ENCODE results near the gene ANGPTL4. TPM values are rescaled to one million over a fixed set of nuclear protein-coding genes. Genes with fewer than 3 reads are reported as not detected.

Gene ANGPTL4
- total and polyA plus RNA-seq, 2 of the 13 experiments (the other 11 are each of a cell fraction or from before 2014, with no cell fraction given): 0.80 to 21.7 TPM

DNA sequence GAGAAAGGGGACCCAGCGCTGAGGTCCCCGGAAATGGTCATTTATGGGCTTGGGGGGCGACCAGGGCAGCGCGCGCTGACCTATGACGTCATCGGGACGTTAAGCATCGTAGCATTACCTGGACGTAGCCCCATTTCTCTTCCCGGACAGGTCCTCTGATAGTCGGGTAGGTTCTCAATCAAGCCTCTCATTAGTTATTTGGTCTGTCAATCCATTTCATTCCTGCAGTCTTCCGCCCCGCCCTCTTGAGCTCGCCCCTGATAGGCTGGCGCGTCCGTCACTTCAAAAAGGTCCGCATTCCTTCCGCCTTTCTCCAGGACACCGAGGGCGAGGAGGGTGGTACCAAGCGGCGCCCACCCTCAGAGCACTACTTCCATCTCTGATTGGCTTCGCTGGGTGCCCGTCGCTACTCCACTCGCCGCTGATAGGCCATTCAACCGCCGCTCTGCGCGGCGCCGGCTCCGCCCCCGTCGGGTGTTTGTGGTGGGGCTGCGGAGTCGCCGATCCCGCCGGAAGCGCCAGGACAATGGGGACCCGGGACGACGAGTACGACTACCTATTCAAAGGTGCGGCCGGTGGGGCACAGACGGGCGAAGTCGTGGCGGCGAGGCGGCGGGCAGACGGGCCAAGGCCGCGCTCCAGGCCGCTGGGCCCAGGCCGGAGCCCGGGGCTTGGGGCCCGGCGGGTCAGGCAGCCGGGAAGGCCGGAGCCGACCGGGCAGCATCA lies 26.1 kb downstream of the ANGPTL4 start, which contains the start of gene RAB11B (continued):
- TF ChIP-seq, protein P1, sequence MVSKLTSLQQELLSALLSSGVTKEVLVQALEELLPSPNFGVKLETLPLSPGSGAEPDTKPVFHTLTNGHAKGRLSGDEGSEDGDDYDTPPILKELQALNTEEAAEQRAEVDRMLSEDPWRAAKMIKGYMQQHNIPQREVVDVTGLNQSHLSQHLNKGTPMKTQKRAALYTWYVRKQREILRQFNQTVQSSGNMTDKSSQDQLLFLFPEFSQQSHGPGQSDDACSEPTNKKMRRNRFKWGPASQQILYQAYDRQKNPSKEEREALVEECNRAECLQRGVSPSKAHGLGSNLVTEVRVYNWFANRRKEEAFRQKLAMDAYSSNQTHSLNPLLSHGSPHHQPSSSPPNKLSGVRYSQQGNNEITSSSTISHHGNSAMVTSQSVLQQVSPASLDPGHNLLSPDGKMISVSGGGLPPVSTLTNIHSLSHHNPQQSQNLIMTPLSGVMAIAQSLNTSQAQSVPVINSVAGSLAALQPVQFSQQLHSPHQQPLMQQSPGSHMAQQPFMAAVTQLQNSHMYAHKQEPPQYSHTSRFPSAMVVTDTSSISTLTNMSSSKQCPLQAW (CRISPR knock-in tag; IDR thresholded peaks at IDR 0.05): peak; percentile 54; the same call in 1 of the 2 replicates
- TF ChIP-seq PAF1 (CRISPR knock-in tag; IDR thresholded peaks at IDR 0.05) (no peak), ZNF83 (CRISPR knock-in tag; IDR thresholded peaks at IDR 0.05; ENCODE audit: borderline replicate concordance) (no peak), RNF2 (conservative IDR thresholded peaks at IDR 0.05; ENCODE audit: low read depth) (no peak), NR2F1 (CRISPR knock-in tag; IDR thresholded peaks at IDR 0.05) (peak in 1 of 2 experiments; percentile 40; a peak in 1 of 4 replicates), YEATS4 (CRISPR knock-in tag; IDR thresholded peaks at IDR 0.05; ENCODE audit: borderline replicate concordance) (peak; percentile 90), ZFP36L1 (CRISPR knock-in tag; IDR thresholded peaks at IDR 0.05) (peak; percentile 74; the same call in 1 of the 2 replicates), ZNF660 (CRISPR knock-in tag; IDR thresholded peaks at IDR 0.05; ENCODE audit: borderline replicate concordance, low read depth) (no peak), ZNF230 (CRISPR knock-in tag; IDR thresholded peaks at IDR 0.05) (peak; percentile 66; the same call in 1 of the 2 replicates), SNAPC4 (CRISPR knock-in tag; IDR thresholded peaks at IDR 0.05) (no peak), ERF (CRISPR knock-in tag; IDR thresholded peaks at IDR 0.05) (no peak; the same call in 1 of the 2 replicates), ATM (IDR thresholded peaks at IDR 0.05; ENCODE audit: borderline replicate concordance) (no peak), CBX2 (IDR thresholded peaks at IDR 0.05; ENCODE audit: low read depth, low read length) (no peak), CBX2 (CRISPR knock-in tag; IDR thresholded peaks at IDR 0.05; ENCODE audit: low read depth) (no peak), NR2C2 (CRISPR knock-in tag; IDR thresholded peaks at IDR 0.05; ENCODE audit: borderline replicate concordance) (peak; percentile 79), SP2 (CRISPR knock-in tag; IDR thresholded peaks at IDR 0.05) (peak; percentile 99), ZNF441 (CRISPR knock-in tag; IDR thresholded peaks at IDR 0.05; ENCODE audit: borderline replicate concordance) (peak; percentile 59; the same call in 1 of the 2 replicates), ARNT2 (CRISPR knock-in tag; IDR thresholded peaks at IDR 0.05; ENCODE audit: low read depth) (peak; percentile 42; the same call in 1 of the 2 replicates), MYC (CRISPR knock-in tag; IDR thresholded peaks at IDR 0.05; ENCODE audit: borderline replicate concordance) (no peak), ZNF354B (CRISPR knock-in tag; IDR thresholded peaks at IDR 0.05) (no peak), MXI1 (IDR thresholded peaks at IDR 0.05; ENCODE audit: borderline replicate concordance, low read depth, low read length) (0 out of 3 replicates have a peak, but pooled peaks have one; percentile 2), RFX5 (IDR thresholded peaks at IDR 0.05; ENCODE audit: low read depth, low read length) (peak; percentile 63; the same call in 1 of the 2 replicates)
- TF ChIP-seq, protein P2, sequence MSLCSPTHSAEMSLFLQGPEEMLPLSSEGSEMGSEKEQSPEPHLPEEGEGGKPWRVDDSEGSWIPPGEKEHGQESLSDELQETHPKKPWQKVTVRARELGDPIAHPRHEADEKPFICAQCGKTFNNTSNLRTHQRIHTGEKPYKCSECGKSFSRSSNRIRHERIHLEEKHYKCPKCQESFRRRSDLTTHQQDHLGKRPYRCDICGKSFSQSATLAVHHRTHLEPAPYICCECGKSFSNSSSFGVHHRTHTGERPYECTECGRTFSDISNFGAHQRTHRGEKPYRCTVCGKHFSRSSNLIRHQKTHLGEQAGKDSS (CRISPR knock-in tag; IDR thresholded peaks at IDR 0.05; ENCODE audit: borderline replicate concordance, low read depth): no peak
